Ovary (tissue), 3 donors: ENCODE data around the gene PDE6D.

Source experiments
- CTCF ChIP-seq, 3 donors: fragments of 450-650 bp in 2 of 3; fragments of 200-600 bp in 1 of 3; IDR thresholded peaks; one replicate each; pipeline versions ENCODE4 v1.5.1 to v1.8.0; 2016 to 2022; ENCODE audit warnings: antibody characterized with exemption in 3 of 3, mild to moderate bottlenecking in 1 of 3
- EP300 ChIP-seq: sonication (generic); formaldehyde crosslinking; IDR thresholded peaks from one replicate; pipeline ENCODE4 v1.6.1; 2017; ENCODE audit warnings: antibody characterized with exemption
- POLR2A ChIP-seq: fragments of 450-650 bp; IDR thresholded peaks from one replicate; pipeline ENCODE4 v1.6.1; 2017; ENCODE audit warnings: antibody characterized with exemption, mild to moderate bottlenecking, moderate library complexity
- donor health status: DM: no; HTN: no; CAD: no.

- TF ChIP-seq CTCF (IDR thresholded peaks at IDR 0.05) (no peak), POLR2A (no peak), EP300 (no peak)
Observed at GRCh38 chr2:231707625-231707926, 73.5 kb downstream of the PDE6D start.
